ENCODE data around the gene UBE2F.
"Not testable (repeated sequence)": the region's sequence is repeated elsewhere in the genome, so short reads cannot be mapped to it uniquely, and the experiment has no call there.

Gene UBE2F

GRCh38 chr2:238021327-238021726, 54.5 kb downstream of the UBE2F start:
- no peak for DNase-seq (ENCODE audit: low read depth)

DNA sequence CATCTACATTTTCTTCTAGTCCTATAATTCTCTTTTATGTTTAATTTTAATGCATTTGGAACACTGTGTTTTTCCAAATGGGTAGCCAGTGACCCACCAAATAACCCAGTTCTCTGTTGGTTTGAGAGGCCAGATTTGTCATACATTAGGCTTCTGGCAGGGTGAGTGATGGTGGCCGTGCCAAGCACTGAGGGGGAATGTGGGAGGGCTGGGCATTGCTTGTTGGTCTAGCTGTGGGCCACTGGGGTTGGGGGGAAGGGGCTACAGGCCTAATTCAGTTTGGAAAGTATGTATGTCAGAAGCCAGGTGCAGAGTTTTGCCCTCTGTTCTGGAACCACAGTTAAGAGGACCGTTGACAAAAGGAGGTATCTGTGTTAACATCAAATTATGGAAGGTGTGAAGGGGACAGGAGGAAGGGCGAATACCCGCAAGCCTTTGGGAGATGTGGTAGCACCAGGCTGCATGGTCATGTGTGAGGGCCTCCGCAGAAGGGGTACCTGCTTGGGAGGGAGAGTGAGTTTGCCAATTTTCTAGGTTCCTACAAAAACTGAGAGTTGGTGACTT, 55.9 kb downstream of the UBE2F start:
- DNase-seq (ENCODE audit: low read depth), result no peak

DNA sequence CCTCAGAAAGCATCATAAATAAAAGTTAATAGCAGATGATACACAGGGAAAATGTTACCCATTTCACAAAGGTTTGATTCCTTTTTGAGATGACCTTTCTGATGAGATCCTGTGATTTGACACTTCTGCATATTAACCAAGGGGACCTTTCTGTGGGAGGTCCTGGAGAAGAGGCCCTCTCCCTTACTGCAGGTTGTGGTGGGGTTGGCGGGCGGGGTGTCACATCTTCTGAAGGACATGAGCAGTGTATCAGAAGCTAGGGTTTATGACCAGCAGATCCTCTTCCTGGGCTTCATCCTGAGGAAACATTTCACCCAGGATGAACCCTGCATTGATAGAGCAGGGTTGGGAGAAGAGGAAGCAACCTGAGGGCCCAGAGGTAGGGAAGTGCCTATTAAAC, 56.8 kb downstream of the UBE2F start:
- DNase-seq (ENCODE audit: low read depth), result no peak

DNA sequence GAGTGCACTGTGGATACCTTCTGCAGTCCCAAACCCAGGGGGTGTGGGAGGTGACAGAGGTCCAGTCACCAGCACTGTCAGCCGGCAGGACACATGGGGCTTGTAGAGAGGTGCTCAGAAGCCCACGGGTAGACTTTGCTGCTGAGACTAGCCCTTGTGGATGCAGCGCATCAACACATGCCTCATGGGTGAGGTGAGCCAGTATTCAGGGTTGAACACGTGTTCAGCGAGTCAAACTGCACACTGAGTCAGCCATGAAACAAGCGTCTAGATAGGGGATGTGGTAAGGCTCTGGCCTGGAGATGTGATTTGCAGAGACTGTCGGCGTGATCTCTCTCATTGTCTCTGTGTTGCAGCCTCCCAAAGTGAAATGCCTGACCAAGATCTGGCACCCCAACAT, 58.2 kb downstream of the UBE2F start:
- DNase-seq (ENCODE audit: low read depth), result peak; percentile 18

DNA sequence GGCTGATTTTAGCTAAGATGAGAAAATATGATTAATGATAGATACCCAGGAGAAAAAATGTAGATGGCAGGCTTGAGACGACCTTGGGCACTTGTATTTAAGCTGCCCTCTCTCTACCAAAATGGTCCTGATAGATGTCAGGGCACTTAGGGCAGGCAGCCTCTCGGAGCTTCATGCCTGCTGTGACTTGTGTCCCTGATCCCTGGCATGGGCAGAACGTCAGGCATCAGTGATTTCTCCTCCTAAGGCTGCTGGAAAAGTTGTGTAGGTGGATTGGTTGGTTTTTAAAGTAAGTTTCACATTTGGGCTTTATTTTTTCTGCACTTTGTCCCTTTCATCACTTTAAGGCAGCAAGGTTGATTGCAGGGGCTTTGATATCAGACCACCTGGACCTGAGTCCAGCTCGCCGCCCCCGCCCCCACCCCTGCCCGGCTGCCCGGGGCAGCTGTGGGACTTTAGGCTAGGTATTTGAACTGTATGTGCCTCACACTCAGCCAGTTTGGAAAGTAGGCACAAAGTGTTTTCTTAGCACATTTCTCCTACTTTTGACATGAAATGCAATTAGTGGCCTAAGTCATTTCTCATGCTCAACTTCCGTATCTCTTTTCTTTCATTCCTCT, 59.0 kb downstream of the UBE2F start:
- DNase-seq (ENCODE audit: low read depth), result no peak

DNA sequence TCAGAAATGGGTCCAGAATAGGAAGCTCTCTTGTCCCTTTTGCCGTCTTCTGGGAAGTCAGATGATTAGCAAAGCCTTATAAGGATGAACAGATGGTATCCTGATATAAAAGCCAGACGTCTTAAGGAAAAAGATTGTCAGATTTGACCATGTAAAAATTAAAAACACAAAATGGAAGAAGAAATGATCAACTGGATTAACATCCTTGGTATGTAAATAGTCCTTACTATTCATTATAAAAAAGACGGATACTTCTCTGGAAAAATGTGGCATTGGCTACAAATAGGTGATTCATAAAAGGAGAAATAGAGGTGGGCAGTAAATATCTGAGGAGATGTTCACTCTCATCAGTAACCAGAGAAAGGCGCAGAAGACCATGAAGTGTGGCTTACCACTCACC, 60.2 kb downstream of the UBE2F start:
- DNase-seq (ENCODE audit: low read depth), result no peak

GRCh38 chr2:238027591-238028415, 61.0 kb downstream of the UBE2F start:
- DNase-seq (ENCODE audit: low read depth), result no peak

DNA sequence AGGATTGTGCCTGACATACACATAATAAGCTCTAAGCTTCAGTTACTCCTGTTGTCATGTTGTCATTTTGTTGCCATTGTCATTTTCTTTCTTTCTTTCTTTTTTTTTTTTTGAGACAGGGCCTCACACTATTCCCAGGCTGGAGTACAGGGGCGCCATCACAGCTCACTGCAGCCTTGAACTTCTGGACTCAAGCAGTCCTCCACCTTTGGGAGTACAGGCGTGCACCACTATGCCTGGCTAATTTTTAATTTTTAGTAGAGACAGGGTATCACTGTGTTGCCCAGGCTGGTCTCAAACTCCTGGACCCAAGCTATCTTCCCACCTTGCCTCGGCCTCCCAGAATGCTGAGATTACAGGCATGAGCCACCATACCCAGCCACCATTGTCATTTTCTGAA, 63.0 kb downstream of the UBE2F start:
- no peak for DNase-seq (ENCODE audit: low read depth)

DNA sequence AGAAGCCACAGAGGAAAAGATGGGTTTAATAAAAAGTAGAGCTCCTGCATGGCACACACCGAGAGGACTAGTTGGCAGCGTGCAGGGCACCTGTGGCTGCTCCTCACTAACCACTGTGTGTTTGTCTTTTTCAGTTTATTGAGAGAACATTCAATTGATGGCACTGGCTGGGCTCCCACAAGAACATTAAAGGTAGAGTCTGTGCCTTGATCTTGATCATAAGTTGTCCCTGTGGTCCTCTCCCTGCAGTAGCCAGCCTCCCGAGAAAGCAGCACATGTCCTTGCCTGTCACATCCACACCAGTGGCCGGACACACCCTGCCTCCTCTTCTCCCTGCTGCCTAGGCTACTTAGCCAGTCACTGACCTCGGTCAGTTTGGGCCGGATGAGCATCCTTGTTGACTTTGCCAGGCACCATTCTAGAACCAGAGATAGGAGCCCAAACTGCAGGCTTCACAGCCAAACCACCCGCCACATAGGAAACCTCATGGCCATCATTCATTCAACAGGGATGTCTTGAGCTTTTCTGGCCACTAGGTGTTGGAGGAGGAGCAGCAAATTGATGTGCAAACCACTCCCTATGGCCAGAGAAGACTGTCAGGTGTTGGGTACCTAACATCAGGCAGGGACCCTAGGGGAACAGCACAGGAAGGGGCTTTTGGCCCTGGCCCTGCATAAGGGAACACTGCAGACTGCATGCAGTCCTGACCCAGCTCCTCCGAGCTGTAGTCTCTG, 63.8 kb downstream of the UBE2F start:
- DNase-seq (ENCODE audit: low read depth), result no peak

- DNase-seq (ENCODE audit: low read depth), result no peak
Measured at GRCh38 chr2:238031751-238032150, 64.9 kb downstream of the UBE2F start.

GRCh38 chr2:238032755-238033337, 66.0 kb downstream of the UBE2F start:
- no peak for DNase-seq (ENCODE audit: low read depth)

DNA sequence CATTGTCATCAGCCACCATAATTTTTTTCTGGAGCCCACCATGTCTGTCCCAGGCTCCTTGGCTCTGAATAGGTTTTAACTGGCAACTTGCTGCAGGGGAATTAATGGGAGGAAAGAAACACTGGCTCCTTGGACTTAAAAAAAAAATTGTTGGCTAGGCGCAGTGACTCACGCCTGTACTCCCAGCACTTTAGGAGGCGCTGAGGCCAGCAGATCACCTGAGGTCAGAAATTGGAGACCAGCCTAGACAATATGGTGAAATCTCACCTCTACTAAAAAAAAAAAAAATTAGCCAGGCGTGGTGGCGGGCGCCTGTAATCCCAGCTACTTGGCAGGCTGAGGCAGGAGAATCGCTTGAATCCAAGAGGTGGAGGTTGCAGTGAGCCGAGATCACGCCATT, 67.2 kb downstream of the UBE2F start:
- DNase-seq (ENCODE audit: low read depth), result not testable (repeated sequence)

- no peak for DNase-seq (ENCODE audit: low read depth)
Measured at GRCh38 chr2:238038203-238038602, 71.4 kb downstream of the UBE2F start.

GRCh38 chr2:238039151-238039550, 72.3 kb downstream of the UBE2F start:
- no peak for DNase-seq (ENCODE audit: low read depth)

- no peak for DNase-seq (ENCODE audit: low read depth)
Measured at GRCh38 chr2:238039985-238040384, 73.2 kb downstream of the UBE2F start.

DNA sequence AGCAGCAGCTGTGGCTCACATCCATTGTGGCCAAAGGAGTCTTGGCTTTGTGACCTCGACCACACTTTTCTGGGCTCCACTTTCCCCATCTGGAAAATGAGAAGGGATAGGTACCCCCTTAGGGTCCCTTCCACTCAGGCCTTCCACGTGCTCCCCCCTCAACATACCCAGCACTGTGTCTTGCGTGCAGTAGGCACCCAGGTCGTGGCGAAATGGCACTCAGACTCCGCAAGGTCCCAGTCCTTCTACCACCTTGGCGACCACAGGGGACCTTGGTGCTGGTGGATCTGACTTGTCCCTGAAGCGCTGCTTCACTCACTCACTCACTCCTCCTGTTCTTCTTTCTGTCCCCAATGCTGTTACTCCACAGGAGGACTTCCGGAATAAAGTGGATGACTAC, 74.1 kb downstream of the UBE2F start:
- DNase-seq (ENCODE audit: low read depth), result no peak

- DNase-seq (ENCODE audit: low read depth), result no peak
Measured at GRCh38 chr2:238042090-238042489, 75.3 kb downstream of the UBE2F start.

DNA sequence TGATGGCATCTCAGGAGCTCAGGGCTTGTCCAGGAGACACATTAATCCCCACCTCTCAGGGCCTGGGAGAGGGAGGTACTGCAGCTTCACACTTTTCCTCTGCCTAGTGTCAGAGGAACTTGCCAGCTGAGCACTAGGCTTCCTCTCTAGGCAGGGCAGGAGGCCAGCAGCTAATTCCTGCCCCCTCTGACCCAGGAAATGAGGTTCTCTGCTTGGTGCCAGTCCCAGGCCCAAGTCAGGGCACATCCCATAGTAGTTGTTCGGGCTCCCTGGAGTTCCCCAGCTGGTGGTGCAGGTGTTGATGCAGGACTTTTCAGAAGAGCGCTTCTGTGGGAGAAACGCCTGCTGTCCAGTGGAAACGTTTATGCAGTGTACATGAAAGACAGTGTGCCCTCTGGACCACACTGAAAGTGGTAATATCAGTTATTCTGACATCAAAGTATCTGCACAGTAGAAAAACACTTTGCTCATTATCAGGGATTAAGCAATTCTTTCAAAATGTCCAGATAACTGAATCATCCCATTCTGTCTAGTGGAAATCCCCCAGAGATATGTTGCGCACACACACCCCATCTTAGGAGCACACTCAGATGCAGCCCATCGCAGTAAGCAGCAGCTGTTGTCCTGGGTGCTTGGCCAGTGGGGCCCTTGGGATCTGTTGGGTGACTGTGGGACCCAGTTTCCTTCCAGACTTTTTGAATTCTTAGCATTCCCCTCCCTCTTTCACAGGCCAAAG, 76.2 kb downstream of the UBE2F start:
- no peak for DNase-seq (ENCODE audit: low read depth)

DNA sequence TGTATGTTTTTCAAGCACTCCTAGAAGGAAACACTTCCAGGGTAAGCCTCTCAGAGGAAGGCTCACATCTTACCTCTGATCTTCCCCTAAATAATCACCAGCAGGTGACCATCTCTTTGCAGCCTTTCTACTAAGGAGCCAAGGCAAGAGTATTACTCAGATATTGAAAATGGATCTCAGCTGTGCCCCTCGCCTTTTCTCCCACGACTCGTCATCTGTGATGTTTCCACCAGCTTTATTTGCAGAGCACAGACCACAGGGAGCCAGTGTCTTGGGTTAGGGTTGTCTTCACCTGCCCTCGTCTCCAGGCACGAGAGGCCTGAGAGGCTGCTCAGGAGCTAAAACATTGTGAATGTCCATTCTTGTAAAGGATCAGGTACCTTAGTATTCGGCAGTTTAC, 77.0 kb downstream of the UBE2F start:
- no peak for DNase-seq (ENCODE audit: low read depth)

DNA sequence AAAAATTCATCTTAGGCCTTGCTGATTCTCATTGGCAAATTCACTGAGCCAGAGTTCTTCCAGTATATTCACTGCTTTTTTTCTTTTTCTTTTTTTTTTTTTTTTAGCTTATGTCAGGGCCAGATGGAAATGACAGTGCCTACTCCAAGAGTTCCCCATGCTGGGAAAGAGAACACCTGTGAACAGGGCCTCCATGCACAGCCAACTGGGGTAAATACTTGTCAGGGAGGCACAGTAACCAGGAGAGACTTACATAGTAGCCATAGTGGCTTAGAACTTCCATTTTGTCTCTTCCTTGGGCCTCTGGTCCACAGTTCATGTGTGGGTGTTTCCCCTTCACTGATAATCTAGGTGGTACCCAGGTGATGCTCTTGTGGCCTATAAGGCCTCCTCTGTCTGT, 78.8 kb downstream of the UBE2F start:
- DNase-seq (ENCODE audit: low read depth), result no peak

DNA sequence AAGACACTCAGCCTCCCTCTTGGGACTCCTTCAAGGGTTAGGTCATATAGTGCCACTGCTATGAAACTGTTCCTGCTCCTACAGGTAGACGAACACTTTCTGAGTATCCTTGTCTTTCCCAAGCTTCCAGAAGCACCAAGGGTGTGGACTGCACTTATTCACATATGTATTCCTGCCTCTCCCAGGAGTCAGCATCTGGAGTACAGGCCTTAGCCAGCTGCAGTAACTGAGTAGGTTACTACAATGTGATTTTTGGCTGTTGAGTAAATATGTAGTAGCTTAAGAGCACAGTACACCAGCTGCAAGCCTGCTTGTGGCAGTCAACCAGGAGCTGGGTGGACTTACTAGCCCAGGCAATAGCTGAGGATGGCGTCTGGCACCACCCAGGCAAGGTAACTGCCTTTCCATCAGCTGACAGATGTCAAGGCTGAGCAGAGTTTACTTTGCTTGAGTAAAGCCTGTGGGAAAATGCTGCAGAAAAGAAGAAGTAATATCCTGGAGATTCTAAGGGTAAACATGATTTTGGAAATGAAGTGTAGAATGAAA, 80.0 kb downstream of the UBE2F start:
- DNase-seq (ENCODE audit: low read depth), result no peak
